CD14-positive monocyte (primary cell): ENCODE measurements around the gene CCL14. TPM values are rescaled to one million over a fixed set of nuclear protein-coding genes. Genes with fewer than 3 reads are reported as not detected.

Source experiments
- DNase-seq, 3 donors: peaks; one replicate each; pipeline ENCODE4 v3.0.0-alpha.2; 2011 to 2022
- H2AFZ ChIP-seq: 2 replicates; pipeline ENCODE4 v1.6.0; 2012; ENCODE audit warnings: mild to moderate bottlenecking, low read depth, low read length, inconsistent platforms; ENCODE audit not compliant: insufficient read depth, poor library complexity, severe bottlenecking
- H3K27ac ChIP-seq, 2 donors: 1 replicate in 1 of 2; 2 replicates in 1 of 2; pipeline ENCODE4 v1.5.1; 2012 to 2013; ENCODE audit warnings: low read length in 2 of 2, control low read depth in 1 of 2, inconsistent platforms in 1 of 2, low read depth in 1 of 2, mild to moderate bottlenecking in 1 of 2
- H3K27me3 ChIP-seq, 2 donors: one replicate each; pipeline versions ENCODE4 v1.6.0 to v1.6.1; 2011 to 2013; ENCODE audit warnings: low read length in 2 of 2; ENCODE audit not compliant: control insufficient read depth in 2 of 2, insufficient read depth in 2 of 2
- H3K36me3 ChIP-seq, 2 donors: replicated peaks in 1 of 2; 1 replicate in 1 of 2; 2 replicates in 1 of 2; pipeline versions ENCODE4 v1.5.1 to v1.6.1; 2012 to 2013; ENCODE audit warnings: low read length in 2 of 2, control low read depth in 1 of 2, inconsistent platforms in 1 of 2, mild to moderate bottlenecking in 1 of 2; ENCODE audit not compliant: insufficient read depth in 2 of 2, control insufficient read depth in 1 of 2
- H3K4me1 ChIP-seq, 2 donors: 1 replicate in 1 of 2; 2 replicates in 1 of 2; pipeline versions ENCODE4 v1.5.1 to v1.6.1; 2012 to 2013; ENCODE audit warnings: low read length in 2 of 2, control low read depth in 1 of 2, inconsistent platforms in 1 of 2, mild to moderate bottlenecking in 1 of 2, moderate library complexity in 1 of 2; ENCODE audit not compliant: insufficient read depth in 2 of 2, control insufficient read depth in 1 of 2
- H3K4me2 ChIP-seq: replicated peaks from 2 replicates; pipeline ENCODE3; 2012; ENCODE audit warnings: low read length, moderate library complexity, mild to moderate bottlenecking; ENCODE audit not compliant: poor library complexity, severe bottlenecking; ENCODE audit errors: extremely low read depth
- H3K4me3 ChIP-seq, 3 experiments: fragments of 200-600 bp in 1 of 3; sonication (generic) in 1 of 3; replicated peaks in 1 of 3; 1 replicate in 2 of 3; 2 replicates in 1 of 3; pipeline ENCODE4 v1.5.1; 2011 to 2013; ENCODE audit warnings: low read length in 3 of 3, mild to moderate bottlenecking in 3 of 3, control low read depth in 2 of 3, low read depth in 2 of 3, inconsistent platforms in 1 of 3, moderate library complexity in 1 of 3
- H3K79me2 ChIP-seq: 2 replicates; pipeline ENCODE4 v1.6.0; 2012; ENCODE audit warnings: mild to moderate bottlenecking, control low read depth, inconsistent platforms, low read length, moderate library complexity; ENCODE audit not compliant: insufficient read depth
- H3K9ac ChIP-seq: 2 replicates; pipeline ENCODE4 v1.6.0; 2017; ENCODE audit warnings: low read length, mild to moderate bottlenecking; ENCODE audit not compliant: insufficient read depth, poor library complexity, severe bottlenecking
- H3K9me3 ChIP-seq, 2 donors: replicated peaks in 1 of 2; 1 replicate in 1 of 2; 2 replicates in 1 of 2; pipeline versions ENCODE4 v1.5.1 to v1.6.1; 2012 to 2013; ENCODE audit warnings: low read length in 2 of 2, control low read depth in 1 of 2; ENCODE audit not compliant: control insufficient read depth in 1 of 2, insufficient read depth in 1 of 2
- H4K20me1 ChIP-seq: 2 replicates; pipeline ENCODE4 v1.6.0; 2012; ENCODE audit warnings: mild to moderate bottlenecking, low read length, control low read depth, moderate library complexity; ENCODE audit not compliant: insufficient read depth
- H3K27ac Mint-ChIP-seq, 7 donors: one replicate each; pipeline ENCODE4 v1.8.0; 2020; ENCODE audit warnings: mild to moderate bottlenecking in 7 of 7, mixed read lengths in 7 of 7, moderate library complexity in 6 of 7, inconsistent platforms in 2 of 7
- H3K27me3 Mint-ChIP-seq, 3 donors: one replicate each; pipeline ENCODE4 v1.8.0; 2021 to 2022; ENCODE audit warnings: low read depth in 3 of 3, mild to moderate bottlenecking in 3 of 3, mixed read lengths in 3 of 3, moderate library complexity in 3 of 3, inconsistent platforms in 1 of 3
- H3K36me3 Mint-ChIP-seq, 2 donors: one replicate each; pipeline ENCODE4 v1.8.0; 2020; ENCODE audit warnings: mixed read lengths in 2 of 2, inconsistent platforms in 1 of 2, mild to moderate bottlenecking in 1 of 2
- H3K4me1 Mint-ChIP-seq: one replicate; pipeline ENCODE4 v1.8.0; 2020; ENCODE audit warnings: mild to moderate bottlenecking, mixed read lengths
- H3K4me3 Mint-ChIP-seq, 2 donors: one replicate each; pipeline ENCODE4 v1.8.0; 2020; ENCODE audit warnings: mild to moderate bottlenecking in 2 of 2, mixed read lengths in 2 of 2, moderate library complexity in 1 of 2
- H3K9me3 Mint-ChIP-seq, 7 donors: one replicate each; pipeline ENCODE4 v1.8.0; 2020 to 2022; ENCODE audit warnings: mixed read lengths in 7 of 7, mild to moderate bottlenecking in 6 of 7, moderate library complexity in 6 of 7, inconsistent platforms in 2 of 7
- CTCF ChIP-seq: fragments of 200-600 bp; IDR thresholded peaks from one replicate; pipeline ENCODE4 v1.8.0; 2022; ENCODE audit warnings: antibody characterized with exemption, mild to moderate bottlenecking
- WGBS: methylation state at CpG from one replicate; pipeline ENCODE4 v1.1.5; 2013; ENCODE audit warnings: missing lambda C conversion rate; ENCODE audit not compliant: insufficient coverage; 5-methylcytosine and 5-hydroxymethylcytosine counted together
- intact Hi-C, 2 donors: fragments of 100-400 bp; cut with micrococcal nuclease; formaldehyde crosslinking; loops; one replicate each; pipeline versions ENCODE4 v1.15.0 to v1.15.1; 2023
- polyA plus RNA-seq, 3 donors: library from polyadenylated mRNA; depleted of rRNA in 1 of 3; unstranded in 2 of 3; stranded (reverse) in 1 of 3; fragments of 300-500 nt in 2 of 3; fragments of >200 nt in 1 of 3; fragmentation: Illumina TruSeq in 2 of 3; gene quantifications; 1 replicate in 2 of 3; 2 replicates in 1 of 3; pipeline ENCODE4 v1.2.3, GENCODE V29; 2012 to 2021

CCL14 gene
- polyA plus RNA-seq, 3 donors = not detected

GRCh38 chr17:35984140-35984539 lies 2.4 kb downstream of the CCL14 start:
- no peaks in the 10 kb centered on the region for H3K27me3 ChIP-seq
- Mint-ChIP-seq H3K27ac (no peak overlapping the region), H3K36me3 (no peaks in the 10 kb centered on the region), H3K9me3 (peaks cover 0 to 5% (median under 1%) of the 10 kb centered on the region in 7 donors), H3K27me3 (peaks cover 0 to 2% (median 0%) of the 10 kb centered on the region in 3 donors), H3K4me3 (no peak overlapping the region), H3K4me1 (no peaks in the 10 kb centered on the region)
- H3K27ac ChIP-seq = no peak overlapping the region
- no peaks in the 10 kb centered on the region for H3K79me2 ChIP-seq
- no peak overlapping the region for H3K4me2 ChIP-seq
- H3K36me3 ChIP-seq = no peaks in the 10 kb centered on the region
- no peak overlapping the region for H2AFZ ChIP-seq
- no peak overlapping the region for H3K9ac ChIP-seq
- intact Hi-C loops = loop anchor here in 1 of 2 donors (10.0 kb wide), 1 partner anchor 81 kb away; the partner anchor contains the start of gene CCL18
- TF ChIP-seq CTCF = no peak
- WGBS = 96% methylated on average over 3 of the region's 6 CpGs
- H3K9me3 ChIP-seq = no peaks in the 10 kb centered on the region
- no peak for DNase-seq
- H3K4me3 ChIP-seq = no peak overlapping the region
- no peaks in the 10 kb centered on the region for H3K4me1 ChIP-seq
- H4K20me1 ChIP-seq = no peaks in the 10 kb centered on the region

- no peak overlapping the region for H3K27ac ChIP-seq
- Mint-ChIP-seq H3K9me3 (peaks cover 0 to 1% (median 0%) of the 10 kb centered on the region in 7 donors), H3K36me3 (no peaks in the 10 kb centered on the region), H3K27ac (no peak overlapping the region), H3K4me1 (no peaks in the 10 kb centered on the region), H3K4me3 (no peak overlapping the region), H3K27me3 (peaks cover 0 to 3% (median 0%) of the 10 kb centered on the region in 3 donors)
- intact Hi-C loops = loop anchor here in 1 of 2 donors (10.0 kb wide), 1 partner anchor 82 kb away; the partner anchor contains the start of gene CCL18
- H3K4me1 ChIP-seq = no peaks in the 10 kb centered on the region
- DNase-seq = no peak
- no peaks in the 10 kb centered on the region for H3K36me3 ChIP-seq
- H2AFZ ChIP-seq = no peak overlapping the region
- no peak for TF ChIP-seq CTCF
- WGBS = 90% methylated on average over 2 of the region's 3 CpGs
- H3K27me3 ChIP-seq = no peaks in the 10 kb centered on the region
- H4K20me1 ChIP-seq = no peaks in the 10 kb centered on the region
- no peaks in the 10 kb centered on the region for H3K79me2 ChIP-seq
- H3K4me3 ChIP-seq = no peak overlapping the region
- no peaks in the 10 kb centered on the region for H3K9me3 ChIP-seq
- no peak overlapping the region for H3K9ac ChIP-seq
- no peak overlapping the region for H3K4me2 ChIP-seq
These were observed 3.9 kb downstream of the CCL14 start for GRCh38 chr17:35982409-35983191.
